Neuronal stem cell (in vitro differentiated cells): ENCODE data around the gene KRI1.

Source experiments
- DNase-seq: peaks from one replicate; pipeline ENCODE4 v3.0.0-alpha.2; 2013; ENCODE audit warnings: low spot score
- H2AFZ ChIP-seq: one replicate; pipeline ENCODE4 v1.6.1; 2013; ENCODE audit warnings: mild to moderate bottlenecking, low read length, inconsistent platforms
- H2AK5ac ChIP-seq: 2 replicates; pipeline ENCODE4 v1.6.1; 2013; ENCODE audit warnings: low read depth, mild to moderate bottlenecking, inconsistent platforms, low read length, moderate library complexity, mixed read lengths
- H2BK120ac ChIP-seq: 2 replicates; pipeline ENCODE4 v1.6.1; 2013; ENCODE audit warnings: low read depth, mild to moderate bottlenecking, inconsistent platforms, low read length, moderate library complexity, mixed read lengths
- H2BK12ac ChIP-seq: one replicate; pipeline ENCODE4 v1.6.1; 2013; ENCODE audit warnings: low read length, inconsistent platforms
- H2BK15ac ChIP-seq: 2 replicates; pipeline ENCODE4 v1.6.1; 2013; ENCODE audit warnings: mild to moderate bottlenecking, low read length, inconsistent platforms, mixed read lengths
- H2BK5ac ChIP-seq: one replicate; pipeline ENCODE4 v1.6.1; 2013; ENCODE audit warnings: inconsistent platforms, mild to moderate bottlenecking, low read length, moderate library complexity
- H3K14ac ChIP-seq: one replicate; pipeline ENCODE4 v1.6.1; 2013; ENCODE audit warnings: low read length, inconsistent platforms
- H3K18ac ChIP-seq: 2 replicates; pipeline ENCODE4 v1.6.1; 2013; ENCODE audit warnings: low read length, inconsistent platforms
- H3K23ac ChIP-seq: 2 replicates; pipeline ENCODE4 v1.6.1; 2013; ENCODE audit warnings: low read depth, mild to moderate bottlenecking, mixed read lengths, low read length, inconsistent platforms; ENCODE audit not compliant: poor library complexity
- H3K27ac ChIP-seq: replicated peaks from 3 replicates; pipeline ENCODE4 v1.5.1; 2013; ENCODE audit warnings: low read length, inconsistent platforms
- H3K27me3 ChIP-seq, 3 experiments: 2 replicates each; pipeline ENCODE4 v1.6.1; 2013; ENCODE audit warnings: low read length in 3 of 3, mild to moderate bottlenecking in 2 of 3, inconsistent platforms in 1 of 3, low read depth in 1 of 3, mixed read lengths in 1 of 3, moderate library complexity in 1 of 3; ENCODE audit not compliant: control insufficient read depth in 3 of 3, insufficient read depth in 3 of 3
- H3K36me3 ChIP-seq, 2 donors: replicated peaks in 1 of 2; 2 replicates each; pipeline ENCODE4 v1.6.1; 2013; ENCODE audit warnings: low read length in 2 of 2; ENCODE audit not compliant: control insufficient read depth in 2 of 2, insufficient read depth in 2 of 2
- H3K4ac ChIP-seq: 2 replicates; pipeline ENCODE4 v1.6.1; 2013; ENCODE audit warnings: inconsistent platforms, mild to moderate bottlenecking, low read length, moderate library complexity
- H3K4me1 ChIP-seq, 2 donors: 1 replicate in 1 of 2; 2 replicates in 1 of 2; pipeline ENCODE4 v1.6.1; 2013; ENCODE audit warnings: low read length in 2 of 2, low read depth in 1 of 2; ENCODE audit not compliant: control insufficient read depth in 2 of 2, insufficient read depth in 1 of 2
- H3K4me2 ChIP-seq: one replicate; pipeline ENCODE4 v1.6.1; 2013; ENCODE audit warnings: mild to moderate bottlenecking, low read length, inconsistent platforms; ENCODE audit not compliant: insufficient read depth, poor library complexity, severe bottlenecking
- H3K4me3 ChIP-seq, 2 donors: 2 replicates each; pipeline ENCODE4 v1.5.1; 2013; ENCODE audit warnings: low read length in 2 of 2, mild to moderate bottlenecking in 2 of 2, inconsistent platforms in 1 of 2, moderate library complexity in 1 of 2
- H3K79me1 ChIP-seq: one replicate; pipeline ENCODE4 v1.6.1; 2013; ENCODE audit warnings: low read depth, mild to moderate bottlenecking, inconsistent platforms, low read length, moderate library complexity
- H3K9ac ChIP-seq: one replicate; pipeline ENCODE4 v1.6.1; 2013; ENCODE audit warnings: mild to moderate bottlenecking, low read depth, low read length, inconsistent platforms; ENCODE audit not compliant: poor library complexity
- H3K9me3 ChIP-seq, 2 donors: replicated peaks in 1 of 2; 2 replicates each; pipeline versions ENCODE3 to v1.6.1; 2013; ENCODE audit warnings: low read length in 2 of 2, mild to moderate bottlenecking in 2 of 2, inconsistent platforms in 1 of 2, low read depth in 1 of 2, mixed read lengths in 1 of 2, moderate library complexity in 1 of 2; ENCODE audit not compliant: control insufficient read depth in 2 of 2, insufficient read depth in 1 of 2
- H4K8ac ChIP-seq: one replicate; pipeline ENCODE4 v1.6.1; 2013; ENCODE audit warnings: low read depth, mild to moderate bottlenecking, inconsistent platforms, low read length, moderate library complexity
- H4K91ac ChIP-seq: one replicate; pipeline ENCODE4 v1.6.1; 2013; ENCODE audit warnings: low read length, low read depth, mild to moderate bottlenecking, inconsistent platforms; ENCODE audit not compliant: poor library complexity
- WGBS, 2 donors: extraction: QIAGEN DNeasy Blood & Tissue Kit; methylation state at CpG; one replicate each; pipeline ENCODE4 v1.1.7; 2013; ENCODE audit warnings: missing lambda C conversion rate in 2 of 2, mixed read lengths in 1 of 2; ENCODE audit not compliant: insufficient read length in 2 of 2, insufficient replicate concordance in 1 of 2; ENCODE audit errors: extremely low coverage in 2 of 2; 5-methylcytosine and 5-hydroxymethylcytosine counted together

KRI1 gene

GRCh38 chr19:10562609-10563008, 3.2 kb downstream of the KRI1 start:
- Histone ChIP-seq H4K8ac (no peak overlapping the region), H3K27me3 (peaks cover 0 to 12% (median under 1%) of the 10 kb centered on the region in 3 experiments), H2AFZ (no peak overlapping the region), H2BK12ac (no peak overlapping the region), H3K9me3 (peaks cover 0 to 2% of the 10 kb centered on the region in 2 donors), H3K27ac (no peak overlapping the region), H3K36me3 (peaks cover 35 to 49% of the 10 kb centered on the region in 2 donors), H3K9ac (no peak overlapping the region), H3K4me3 (no peak overlapping the region), H3K23ac (peak overlapping the region; percentile 6), H2AK5ac (no peak overlapping the region), H3K18ac (no peak overlapping the region), H3K4me2 (no peak overlapping the region), H3K79me1 (peaks cover 7% of the 10 kb centered on the region), H3K14ac (no peak overlapping the region), H3K4ac (no peak overlapping the region), H3K4me1 (peaks cover 4 to 9% of the 10 kb centered on the region in 2 donors), H4K91ac (no peak overlapping the region), H2BK5ac (no peak overlapping the region), H2BK15ac (no peak overlapping the region), H2BK120ac (no peak overlapping the region)
- WGBS, 2 donors, result no CpG with 5 or more reads among the region's 5 CpGs
- no peak for DNase-seq

DNA sequence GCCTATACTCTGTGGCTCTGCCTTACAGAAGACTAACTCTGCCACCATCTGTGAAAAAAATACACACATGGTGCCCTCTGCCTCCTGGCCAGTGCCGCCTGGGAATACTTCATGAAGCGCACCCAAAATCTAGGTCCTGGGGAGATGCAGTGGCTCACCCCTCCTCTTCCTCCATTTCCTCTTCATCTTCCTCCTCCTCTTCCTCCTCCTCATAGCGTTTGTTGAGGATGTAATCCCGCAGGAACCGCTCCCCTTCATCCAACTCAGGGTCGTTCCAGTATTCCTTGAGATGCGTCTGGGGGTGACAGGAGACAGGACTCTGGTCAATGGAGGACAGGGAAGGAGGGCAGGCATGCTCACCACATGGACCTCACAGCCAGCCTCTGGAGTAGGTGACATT, 5.7 kb downstream of the KRI1 start:
- Histone ChIP-seq H3K14ac (no peak overlapping the region), H2BK5ac (no peak overlapping the region), H4K91ac (no peak overlapping the region), H3K79me1 (peaks cover 5% of the 10 kb centered on the region), H3K4me2 (no peak overlapping the region), H3K9me3 (peaks cover 0 to 2% of the 10 kb centered on the region in 2 donors), H3K36me3 (peaks cover 50 to 71% of the 10 kb centered on the region in 2 donors), H2BK15ac (no peak overlapping the region), H2AK5ac (no peak overlapping the region), H3K4ac (no peak overlapping the region), H3K4me3 (no peak overlapping the region), H3K18ac (no peak overlapping the region), H3K4me1 (peaks cover 1 to 3% of the 10 kb centered on the region in 2 donors), H2AFZ (no peak overlapping the region), H2BK12ac (no peak overlapping the region), H3K27me3 (no peaks in the 10 kb centered on the region), H3K9ac (no peak overlapping the region), H4K8ac (no peak overlapping the region), H3K23ac (no peak overlapping the region), H3K27ac (no peak overlapping the region), H2BK120ac (no peak overlapping the region)
- no peak for DNase-seq
- no CpG with 5 or more reads among the region's 7 CpGs for WGBS, 2 donors

GRCh38 chr19:10557603-10558197, 8.1 kb downstream of the KRI1 start:
- WGBS, 2 donors, result no CpG with 5 or more reads among the region's 33 CpGs
- Histone ChIP-seq H3K9ac (no peak overlapping the region), H3K4me3 (peak overlapping the region in 1 of 2 donors; percentile 50), H3K4me2 (no peak overlapping the region), H2BK15ac (no peak overlapping the region), H3K9me3 (peaks cover 0 to 2% of the 10 kb centered on the region in 2 donors), H3K4me1 (no peaks in the 10 kb centered on the region), H2BK12ac (no peak overlapping the region), H4K8ac (no peak overlapping the region), H3K23ac (no peak overlapping the region), H2AK5ac (no peak overlapping the region), H3K79me1 (peaks cover 4% of the 10 kb centered on the region), H3K4ac (no peak overlapping the region), H2BK120ac (no peak overlapping the region), H3K14ac (no peak overlapping the region), H3K27ac (no peak overlapping the region), H2AFZ (no peak overlapping the region), H3K36me3 (peaks cover 69 to 89% of the 10 kb centered on the region in 2 donors), H4K91ac (no peak overlapping the region), H3K18ac (no peak overlapping the region), H2BK5ac (peak overlapping the region; percentile 39), H3K27me3 (no peaks in the 10 kb centered on the region)
- no peak for DNase-seq

GRCh38 chr19:10555610-10555973, 10.2 kb downstream of the KRI1 start:
- Histone ChIP-seq H3K9me3 (peaks cover 0 to 2% of the 10 kb centered on the region in 2 donors), H3K4me3 (no peak overlapping the region), H3K79me1 (peaks cover 2% of the 10 kb centered on the region), H2AFZ (no peak overlapping the region), H3K36me3 (peaks cover 71 to 91% of the 10 kb centered on the region in 2 donors), H3K23ac (no peak overlapping the region), H3K18ac (no peak overlapping the region), H2BK12ac (no peak overlapping the region), H3K14ac (no peak overlapping the region), H3K4ac (no peak overlapping the region), H2BK5ac (no peak overlapping the region), H3K27ac (no peak overlapping the region), H2AK5ac (no peak overlapping the region), H3K4me1 (no peaks in the 10 kb centered on the region), H3K27me3 (no peaks in the 10 kb centered on the region), H2BK120ac (no peak overlapping the region), H2BK15ac (no peak overlapping the region), H4K8ac (no peak overlapping the region), H3K9ac (no peak overlapping the region), H3K4me2 (no peak overlapping the region), H4K91ac (no peak overlapping the region)
- no CpG with 5 or more reads among the region's 7 CpGs for WGBS, 2 donors
- DNase-seq, result no peak
